ENCODE data around the gene ZNF197.
A peak's percentile ranks its signal among the peaks of the same experiment; 100 is the strongest.
"Not testable (repeated sequence)": the region's sequence is repeated elsewhere in the genome, so short reads cannot be mapped to it uniquely, and the experiment has no call there.

Gene ZNF197

GRCh38 chr3:44624749-44625480 lies at the start of gene ZNF197:
Gene ZNF197, plus strand, starts transcription at chr3:44625036. Its CDS starts 4,119 bp downstream, at chr3:44629155.
- peak; percentile 85 for DNase-seq

- DNase-seq = no peak
These were observed 48.2 kb upstream of the ZNF197 start for GRCh38 chr3:44576613-44577012.

- DNase-seq = not testable (repeated sequence)
These were observed 47.4 kb upstream of the ZNF197 start for GRCh38 chr3:44577354-44577952.

GRCh38 chr3:44578316-44578715 lies 46.5 kb upstream of the ZNF197 start:
- DNase-seq = not testable (repeated sequence)

- DNase-seq = not testable (repeated sequence)
These were observed 45.8 kb upstream of the ZNF197 start for GRCh38 chr3:44578924-44579515.

GRCh38 chr3:44579749-44580148 lies 45.1 kb upstream of the ZNF197 start:
- not testable (repeated sequence) for DNase-seq

- not testable (repeated sequence) for DNase-seq
These were observed 43.9 kb upstream of the ZNF197 start for GRCh38 chr3:44580971-44581370.

GRCh38 chr3:44584646-44585501 lies 40.0 kb upstream of the ZNF197 start, which contains the start of gene ZNF660:
Gene ZNF660, plus strand, starts transcription at chr3:44584964. Its CDS starts 9,230 bp downstream, at chr3:44594194.
- DNase-seq = peak; percentile 80

GRCh38 chr3:44596621-44597020 lies 28.2 kb upstream of the ZNF197 start:
- DNase-seq = no peak

GRCh38 chr3:44601749-44602148 lies 23.1 kb upstream of the ZNF197 start:
- DNase-seq = no peak

GRCh38 chr3:44612678-44613077 lies 12.2 kb upstream of the ZNF197 start:
- no peak for DNase-seq

GRCh38 chr3:44628716-44629115 lies 3.9 kb downstream of the ZNF197 start:
- DNase-seq = no peak

GRCh38 chr3:44632193-44632592 lies 7.4 kb downstream of the ZNF197 start:
- DNase-seq = no peak

GRCh38 chr3:44642337-44642736 lies 17.5 kb downstream of the ZNF197 start:
- DNase-seq = no peak

- no peak for DNase-seq
These were observed 18.2 kb downstream of the ZNF197 start for GRCh38 chr3:44643024-44643423.

- no peak for DNase-seq
These were observed 22.9 kb downstream of the ZNF197 start for GRCh38 chr3:44647771-44648170.

GRCh38 chr3:44648564-44649229 lies 23.9 kb downstream of the ZNF197 start, which contains the start of gene ZNF35:
Gene ZNF35, plus strand, starts transcription at chr3:44648732. Its CDS starts 2,336 bp downstream, at chr3:44651068.
- peak; percentile 63 for DNase-seq

GRCh38 chr3:44649709-44650108 lies 24.9 kb downstream of the ZNF197 start:
- DNase-seq = no peak

- no peak for DNase-seq
These were observed 29.2 kb downstream of the ZNF197 start for GRCh38 chr3:44654039-44654438.

GRCh38 chr3:44659015-44659414 lies 34.2 kb downstream of the ZNF197 start:
- no peak for DNase-seq

- DNase-seq = no peak
These were observed 34.6 kb downstream of the ZNF197 start for GRCh38 chr3:44659434-44659833.

GRCh38 chr3:44661189-44661588 lies 36.4 kb downstream of the ZNF197 start:
- DNase-seq = no peak
